ENCODE results near the gene HDAC7.

HDAC7 gene

GRCh38 chr12:47745485-47746041, 74.1 kb downstream of the HDAC7 start:
- DNase-seq (ENCODE audit: low spot score) = no peak

DNA sequence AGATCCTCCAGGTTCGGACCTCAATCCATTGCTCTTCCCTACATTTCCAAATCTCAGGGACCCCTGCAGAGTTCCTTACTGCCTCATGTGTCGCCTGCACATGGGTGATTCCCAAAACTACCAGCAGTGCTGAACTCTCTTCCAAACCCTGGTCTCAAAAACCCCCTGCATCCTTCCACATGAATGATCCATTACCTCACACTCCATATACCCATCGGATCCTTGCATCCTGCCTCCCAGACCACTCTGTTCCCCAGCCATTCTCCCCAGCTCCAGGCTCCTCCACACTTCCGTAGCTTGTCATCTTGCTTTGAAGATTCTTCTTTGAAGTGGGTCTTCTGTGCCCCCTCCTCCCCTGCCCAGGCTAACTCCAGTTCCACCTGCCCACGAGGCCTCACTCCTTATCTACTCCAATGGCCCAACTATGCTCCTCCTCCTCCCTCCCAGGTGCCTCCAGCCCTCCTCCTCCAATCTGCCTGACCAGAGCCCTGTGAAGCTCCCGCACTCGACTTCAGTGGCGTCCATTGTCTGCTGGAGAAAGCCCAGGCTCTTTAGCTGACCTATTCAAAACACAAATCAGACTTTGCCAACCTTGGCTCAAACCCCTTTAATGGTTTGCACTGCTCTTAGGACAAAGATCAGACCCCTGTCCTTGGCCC, 74.8 kb downstream of the HDAC7 start:
- no peak for DNase-seq (ENCODE audit: low spot score)

GRCh38 chr12:47744005-47744651, 75.6 kb downstream of the HDAC7 start:
- DNase-seq (ENCODE audit: low spot score) = no peak

- DNase-seq (ENCODE audit: low spot score) = no peak
These were observed 76.3 kb downstream of the HDAC7 start for GRCh38 chr12:47743311-47743860.

DNA sequence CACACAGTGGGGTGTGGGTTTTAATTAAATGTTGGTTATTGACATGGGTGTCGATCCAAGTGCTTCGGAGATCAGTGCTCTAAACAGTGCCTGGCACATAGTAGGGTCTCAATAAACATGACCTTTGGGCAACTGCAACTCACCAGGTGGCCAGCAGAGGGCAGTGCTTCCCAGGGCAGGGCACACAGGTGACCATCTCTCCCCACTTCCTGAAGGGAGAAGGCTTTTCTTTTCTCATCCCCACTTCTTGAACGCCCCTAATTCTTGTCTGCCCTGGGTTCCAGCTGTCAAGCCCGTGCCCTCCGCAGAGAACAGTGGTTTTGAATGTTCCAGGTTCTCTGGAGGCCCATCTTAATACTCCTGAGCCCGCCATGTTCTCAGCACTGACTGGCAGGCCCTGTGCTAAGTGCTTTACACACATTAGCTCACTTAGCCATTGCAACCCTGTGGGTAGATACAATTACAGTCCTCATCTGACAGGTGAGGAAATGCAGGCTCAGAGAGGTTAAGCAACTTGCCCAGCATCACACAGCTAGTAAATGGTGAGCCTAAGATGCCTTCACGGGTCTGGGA, 77.4 kb downstream of the HDAC7 start:
- DNase-seq (ENCODE audit: low spot score) = peak; percentile 46

DNA sequence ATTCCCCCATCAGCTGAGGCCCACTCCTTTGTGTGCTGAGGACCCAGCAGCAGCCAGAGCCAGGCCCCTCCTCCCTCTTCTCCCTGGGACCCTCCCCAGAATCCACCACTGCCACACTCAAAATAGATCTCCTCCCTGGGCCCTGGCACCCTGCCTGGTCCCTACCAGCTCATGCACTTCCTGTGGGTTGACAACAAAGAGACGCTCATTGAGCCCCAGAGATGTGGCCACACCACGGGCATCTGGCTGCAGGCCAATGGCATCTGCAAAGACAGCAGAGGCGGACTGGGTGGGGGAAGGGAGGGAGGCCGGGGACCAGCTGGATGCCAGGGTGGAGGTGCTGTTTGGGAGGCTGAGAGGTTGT, 78.4 kb downstream of the HDAC7 start:
- DNase-seq (ENCODE audit: low spot score) = no peak

GRCh38 chr12:47740606-47741339, 78.9 kb downstream of the HDAC7 start:
- no peak for DNase-seq (ENCODE audit: low spot score)

GRCh38 chr12:47739979-47740378, 79.7 kb downstream of the HDAC7 start:
- DNase-seq (ENCODE audit: low spot score) = no peak

GRCh38 chr12:47739297-47739696, 80.4 kb downstream of the HDAC7 start:
- DNase-seq (ENCODE audit: low spot score) = no peak

GRCh38 chr12:47737936-47738594, 81.6 kb downstream of the HDAC7 start:
- no peak for DNase-seq (ENCODE audit: low spot score)

DNA sequence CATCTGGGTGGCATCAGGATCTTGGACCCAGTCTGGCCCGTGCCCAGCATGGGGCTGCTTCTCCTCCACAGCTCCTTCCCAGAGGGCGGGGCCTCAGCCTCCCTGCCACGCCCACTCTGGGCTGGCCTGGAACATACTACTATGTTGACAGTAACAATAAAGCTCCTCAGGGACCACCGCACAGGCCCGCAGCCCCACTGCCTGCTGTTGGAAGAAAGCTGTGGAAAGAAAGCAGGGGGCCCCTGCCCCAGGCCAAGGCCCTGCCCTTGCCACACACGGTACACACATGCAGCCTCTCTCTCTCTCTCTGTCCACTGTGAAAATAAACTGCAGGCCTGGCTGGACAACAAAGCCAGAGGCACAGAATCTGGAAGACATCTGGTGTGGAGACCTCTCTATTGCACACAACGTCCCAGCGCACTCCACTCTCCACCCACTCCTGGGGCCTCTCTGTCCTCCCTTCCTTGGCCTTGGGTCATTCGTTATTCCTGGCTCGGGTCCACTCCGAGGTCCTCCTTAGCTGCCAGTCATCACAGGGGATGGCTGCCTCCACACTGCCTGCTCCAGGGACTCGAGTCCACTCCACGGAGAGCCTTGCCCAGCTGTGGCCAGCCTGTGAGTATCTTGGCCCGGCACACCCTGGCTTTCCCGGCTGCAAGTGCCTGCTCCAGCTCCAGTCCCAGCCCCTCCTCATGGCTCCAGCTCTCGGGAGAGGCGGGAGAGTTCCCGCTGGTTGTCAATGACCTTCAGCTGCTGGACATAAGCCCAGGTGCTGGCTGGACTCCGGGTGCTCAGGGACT, 82.6 kb downstream of the HDAC7 start:
- DNase-seq (ENCODE audit: low spot score) = no peak

DNA sequence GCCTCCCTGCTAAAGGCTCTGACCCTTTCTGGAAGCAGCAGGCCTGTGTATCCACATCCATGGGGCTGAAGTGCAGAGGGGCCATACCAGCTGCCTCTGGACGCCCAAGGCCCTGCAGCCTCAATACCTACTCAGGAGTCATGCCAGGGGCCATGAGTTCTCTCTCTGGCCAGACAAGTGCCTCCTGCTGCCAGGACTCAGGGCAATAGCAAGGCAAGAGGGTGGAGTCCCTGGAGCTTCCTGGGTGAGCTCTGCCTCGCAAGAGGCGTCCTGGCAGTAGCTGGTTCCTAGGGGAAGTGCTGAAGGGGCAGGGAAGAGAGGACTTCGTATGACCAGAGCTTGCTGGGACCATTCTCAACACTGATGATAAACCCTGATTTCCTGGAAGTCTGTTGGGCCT, 83.5 kb downstream of the HDAC7 start:
- DNase-seq (ENCODE audit: low spot score) = no peak

DNA sequence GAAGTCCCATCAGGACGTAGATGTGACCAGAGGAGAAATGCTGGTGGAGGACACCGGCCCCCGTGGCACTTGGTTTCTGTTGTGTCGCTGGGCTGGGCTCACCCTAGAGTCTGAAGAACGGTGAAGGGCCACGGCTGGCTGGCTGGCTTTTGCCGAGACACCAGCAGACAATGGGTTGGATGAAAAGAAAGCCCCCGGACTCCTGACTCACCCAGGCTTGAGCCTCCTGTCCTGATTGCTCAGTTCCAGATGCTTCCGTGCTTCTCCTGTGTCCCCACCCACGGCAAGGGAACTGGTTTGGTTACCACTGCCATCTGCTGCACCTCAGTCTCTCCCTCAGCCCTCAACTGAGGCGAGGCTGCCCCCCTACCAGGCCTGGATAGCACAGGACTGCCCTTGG, 84.1 kb downstream of the HDAC7 start:
- no peak for DNase-seq (ENCODE audit: low spot score)

GRCh38 chr12:47734725-47735480, 84.8 kb downstream of the HDAC7 start:
- DNase-seq (ENCODE audit: low spot score) = no peak

GRCh38 chr12:47733142-47733541, 86.6 kb downstream of the HDAC7 start:
- no peak for DNase-seq (ENCODE audit: low spot score)

Data from RKO (cell line).